GM18499 (cell line): ENCODE measurements around the gene LRRC37B.
"Not testable (repeated sequence)": the region's sequence is repeated elsewhere in the genome, so short reads cannot be mapped to it uniquely, and the experiment has no call there.

ENCODE experiments used
- ATAC-seq: cut with Tn5 transposase; IDR thresholded peaks from one replicate; pipeline ENCODE4 v1.9.1; 2021; ENCODE audit warnings: moderate number of reproducible peaks; ENCODE audit not compliant: insufficient read depth, unreplicated experiment

LRRC37B gene

GRCh38 chr17:32040246-32040645, 33.1 kb downstream of the LRRC37B start:
- ATAC-seq = not testable (repeated sequence)

- not testable (repeated sequence) for ATAC-seq
Observed at GRCh38 chr17:32041306-32041875, 34.2 kb downstream of the LRRC37B start.

- ATAC-seq = not testable (repeated sequence)
Observed at GRCh38 chr17:32042266-32042665, 35.1 kb downstream of the LRRC37B start.

DNA sequence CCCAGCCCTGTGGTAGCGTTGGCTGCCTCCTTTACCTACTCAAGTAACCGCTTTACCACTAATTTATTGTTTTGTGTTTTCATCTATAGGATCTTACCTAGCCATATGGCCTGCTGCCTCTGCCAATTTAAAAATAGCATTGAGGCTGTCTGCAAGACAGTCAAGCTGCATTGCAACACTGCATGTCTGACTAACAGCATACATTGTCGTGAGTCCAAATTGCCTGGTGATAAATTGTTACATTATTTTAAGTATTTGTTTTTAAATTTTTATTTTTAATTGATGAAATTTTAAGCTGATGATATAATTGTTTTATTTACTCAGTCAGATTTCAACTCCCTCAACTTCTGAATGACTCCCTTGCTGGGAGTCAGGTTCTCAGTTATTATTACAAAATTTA, 38.4 kb downstream of the LRRC37B start:
- not testable (repeated sequence) for ATAC-seq

DNA sequence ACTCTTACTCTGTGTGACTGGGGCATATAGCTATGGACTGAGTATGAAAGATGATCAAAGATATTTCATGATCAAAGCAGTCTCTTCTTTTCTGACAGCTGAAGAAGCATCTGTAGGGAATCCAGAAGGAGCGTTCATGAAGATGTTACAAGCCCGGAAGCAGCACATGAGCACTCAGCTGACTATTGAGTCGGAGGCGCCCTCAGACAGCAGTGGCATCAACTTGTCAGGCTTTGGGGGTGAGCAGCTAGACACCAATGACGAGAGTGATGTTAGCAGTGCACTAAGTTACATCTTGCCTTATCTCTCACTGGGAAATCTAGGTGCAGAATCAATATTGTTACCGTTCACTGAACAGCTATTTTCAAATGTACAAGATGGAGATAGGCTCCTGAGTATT, 40.5 kb downstream of the LRRC37B start:
- ATAC-seq = not testable (repeated sequence)

- ATAC-seq = not testable (repeated sequence)
Observed at GRCh38 chr17:32054985-32055384, 47.8 kb downstream of the LRRC37B start.

DNA sequence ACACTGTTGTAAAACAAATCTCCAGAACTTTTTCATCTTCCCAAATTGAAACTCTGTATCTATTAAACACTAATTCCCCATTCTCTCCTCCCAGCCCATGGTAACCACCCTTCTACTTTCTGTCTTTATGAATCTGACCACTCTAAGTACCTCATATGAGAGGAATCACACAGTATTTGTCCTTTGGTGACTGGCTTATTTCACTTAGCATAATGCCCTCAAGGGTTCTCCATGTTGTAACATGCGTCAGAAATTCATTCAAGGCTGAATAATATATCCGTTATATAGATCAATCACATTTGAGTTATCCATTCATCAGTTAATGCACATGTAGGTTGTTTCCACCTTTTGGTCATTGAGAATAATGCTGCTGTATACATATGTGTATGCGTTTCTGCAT, 48.2 kb downstream of the LRRC37B start:
- not testable (repeated sequence) for ATAC-seq

DNA sequence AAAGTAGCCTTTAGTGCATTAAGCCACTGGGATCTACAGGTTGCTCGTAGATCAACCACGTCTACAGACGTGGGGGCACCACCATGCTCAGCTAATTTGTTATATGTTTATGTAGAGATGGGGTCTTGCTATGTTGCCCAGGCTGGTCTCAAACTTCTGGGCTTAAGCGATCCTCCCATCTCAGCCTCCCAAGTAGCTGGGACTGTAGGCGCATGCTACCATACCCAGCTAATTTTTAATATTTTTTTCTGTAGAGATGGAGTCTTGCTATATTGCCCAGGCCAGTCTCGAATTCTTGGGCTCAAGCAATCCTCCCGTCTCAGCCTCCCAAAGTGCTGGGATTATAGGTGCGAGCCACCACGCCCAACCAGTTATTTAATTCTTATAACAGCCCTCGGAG, 49.3 kb downstream of the LRRC37B start:
- not testable (repeated sequence) for ATAC-seq

- ATAC-seq = not testable (repeated sequence)
Observed at GRCh38 chr17:32057460-32058105, 50.4 kb downstream of the LRRC37B start.

DNA sequence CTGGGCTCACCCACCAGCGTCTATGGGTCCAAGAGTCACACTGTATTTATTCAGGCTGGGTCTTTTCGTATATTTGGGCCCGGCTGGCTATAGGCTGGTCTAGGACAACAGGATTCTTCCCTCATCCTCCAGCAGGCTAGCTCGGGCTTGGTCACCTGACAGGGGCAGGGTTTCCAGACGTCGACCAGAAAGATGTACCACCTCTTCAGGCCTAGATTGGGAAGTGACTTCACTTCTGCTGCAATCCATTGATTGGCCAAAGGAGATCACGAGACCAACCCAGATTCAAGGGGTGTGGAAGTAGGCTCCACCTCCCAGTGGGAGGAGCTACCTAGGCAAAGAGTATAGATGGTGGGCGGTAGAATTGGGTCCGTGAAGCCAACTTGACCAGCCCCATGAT, 53.5 kb downstream of the LRRC37B start:
- not testable (repeated sequence) for ATAC-seq

- not testable (repeated sequence) for ATAC-seq
Observed at GRCh38 chr17:32061840-32062239, 54.7 kb downstream of the LRRC37B start.

GRCh38 chr17:32064091-32064490, 56.9 kb downstream of the LRRC37B start:
- ATAC-seq = not testable (repeated sequence)

- not testable (repeated sequence) for ATAC-seq
Observed at GRCh38 chr17:32066123-32066680, 59.0 kb downstream of the LRRC37B start.

GRCh38 chr17:32066863-32067642, 59.9 kb downstream of the LRRC37B start:
- not testable (repeated sequence) for ATAC-seq

DNA sequence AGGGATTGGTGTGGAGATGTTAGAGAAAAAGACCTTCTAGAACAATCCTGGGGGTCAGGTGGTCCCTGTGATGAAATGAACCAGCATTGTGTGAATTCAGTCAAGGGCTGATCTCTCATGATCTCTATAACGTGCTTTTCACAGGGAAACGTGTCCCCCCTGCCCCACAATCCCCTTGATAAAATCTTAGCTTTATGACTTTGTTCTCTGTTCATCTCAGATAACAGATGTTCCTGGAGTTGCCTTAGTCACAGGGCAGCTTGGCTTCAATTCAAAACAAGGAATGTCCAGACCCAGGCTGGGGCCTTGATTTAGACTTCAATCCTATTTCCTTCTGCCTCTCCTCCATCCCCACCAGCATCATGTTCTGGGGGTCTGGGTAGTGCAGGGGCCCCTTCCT, 61.9 kb downstream of the LRRC37B start:
- not testable (repeated sequence) for ATAC-seq

DNA sequence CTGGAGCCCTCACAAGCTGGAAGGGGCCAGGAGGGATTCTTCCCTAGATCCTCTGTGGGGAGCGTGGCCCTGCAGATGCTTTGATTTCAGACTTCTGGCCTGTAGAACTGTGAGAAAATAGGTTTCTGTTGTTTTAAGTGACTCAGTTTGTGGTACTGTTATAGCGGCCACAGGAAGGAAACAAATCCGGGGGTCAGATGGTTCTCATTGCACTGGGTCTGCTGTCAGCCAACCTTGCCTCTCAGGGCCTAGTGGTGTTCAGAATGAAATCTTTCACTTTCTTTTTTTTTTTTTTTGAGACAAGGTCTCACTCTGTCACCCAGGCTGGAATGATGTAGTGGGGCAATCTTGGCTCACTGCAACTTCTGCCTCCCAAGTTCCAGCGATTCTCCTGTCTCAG, 64.8 kb downstream of the LRRC37B start:
- peak; percentile 92 for ATAC-seq

GRCh38 chr17:32073131-32073530, 65.9 kb downstream of the LRRC37B start:
- not testable (repeated sequence) for ATAC-seq

- ATAC-seq = not testable (repeated sequence)
Observed at GRCh38 chr17:32079753-32080152, 72.6 kb downstream of the LRRC37B start.

- ATAC-seq = not testable (repeated sequence)
Observed at GRCh38 chr17:32083550-32083979, 76.4 kb downstream of the LRRC37B start.

DNA sequence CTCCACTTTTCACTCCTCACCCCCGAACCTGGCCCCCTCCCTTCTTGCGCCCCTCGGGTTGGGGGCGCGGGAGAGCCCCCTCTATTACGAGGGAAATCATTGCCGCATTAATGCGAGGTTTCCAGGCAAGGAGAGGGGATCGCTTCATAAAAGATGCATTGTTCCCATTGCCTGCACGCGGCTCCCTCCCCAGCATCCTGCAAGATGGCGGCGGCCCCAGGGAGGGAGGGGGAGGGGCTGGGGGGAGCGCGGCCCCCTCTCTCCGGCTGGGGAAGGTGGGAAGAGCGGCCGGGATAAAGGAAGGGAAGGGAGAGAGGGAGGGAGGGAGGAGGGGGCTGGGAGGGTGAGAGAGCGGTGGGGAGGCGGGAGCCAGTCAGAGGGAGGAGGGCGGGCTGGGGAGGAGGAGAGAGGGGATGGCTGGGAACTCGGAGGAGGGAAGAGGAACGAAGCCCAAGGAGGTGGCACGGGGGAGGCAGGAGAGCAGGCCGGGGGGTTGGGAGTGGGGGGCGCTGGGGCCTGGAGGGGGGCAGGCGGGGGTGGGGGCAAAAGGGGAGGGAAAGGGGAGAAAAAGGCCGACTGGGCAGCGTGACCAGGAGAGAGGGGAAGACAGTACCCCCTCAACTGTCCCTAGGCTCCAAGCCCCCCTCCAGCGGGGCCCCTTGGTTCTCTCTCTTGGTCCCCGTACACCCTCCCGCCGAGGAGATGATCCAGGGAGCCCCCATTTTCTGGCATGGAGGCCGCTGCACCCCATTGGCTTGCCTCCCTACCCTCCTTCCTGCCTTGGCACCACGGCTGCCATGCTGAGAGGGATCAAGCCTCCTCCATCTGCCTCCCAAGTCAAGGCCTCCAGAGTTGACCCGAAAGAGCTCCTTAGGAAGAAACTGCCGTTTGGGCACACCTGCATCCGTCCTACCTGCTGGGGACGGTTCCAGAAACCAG, 77.1 kb downstream of the LRRC37B start:
- ATAC-seq = not testable (repeated sequence)
